Activated CD4-positive, alpha-beta T cell treated with anti-CD3 and anti-CD28 coated beads for 36 hours (primary cell): Measurements from ENCODE around the gene TMEM203. TPM values are rescaled to one million over a fixed set of nuclear protein-coding genes. Genes with fewer than 3 reads are reported as not detected.

Source experiments
- ATAC-seq: fragments of 200-7000 bp; cut with Tn5 transposase; one replicate; pipeline ENCODE4 v1.10.0; 2021; ENCODE audit warnings: mild to moderate bottlenecking, moderate library complexity
- CTCF ChIA-PET: fragments of 350-600 bp; sonication (Branson Sonifier 250); formaldehyde crosslinking; loops from one replicate; lab custom pipeline; 2021; ENCODE audit warnings: antibody characterized with exemption; lab: Charles Lee
- POLR2A ChIA-PET: fragments of 350-600 bp; sonication (Branson Sonifier 250); formaldehyde crosslinking; loops from one replicate; lab custom pipeline; 2021; ENCODE audit warnings: antibody characterized with exemption, inconsistent platforms; lab: Charles Lee
- DNase-seq: peaks from one replicate; pipeline ENCODE4 v3.0.0-alpha.2; 2020
- H3K27ac Mint-ChIP-seq: one replicate; pipeline ENCODE4 v1.8.0; 2021; ENCODE audit warnings: mixed read lengths
- H3K27me3 Mint-ChIP-seq: one replicate; pipeline ENCODE4 v1.8.0; 2021; ENCODE audit warnings: mixed read lengths
- H3K36me3 Mint-ChIP-seq: one replicate; pipeline ENCODE4 v1.8.0; 2021; ENCODE audit warnings: low read depth, mixed read lengths
- H3K4me1 Mint-ChIP-seq: one replicate; pipeline ENCODE4 v1.8.0; 2021; ENCODE audit warnings: mixed read lengths
- H3K4me3 Mint-ChIP-seq: one replicate; pipeline ENCODE4 v1.8.0; 2021; ENCODE audit warnings: mild to moderate bottlenecking, moderate library complexity, mixed read lengths
- H3K9me3 Mint-ChIP-seq: one replicate; pipeline ENCODE4 v1.8.0; 2021; ENCODE audit warnings: low read depth, mixed read lengths
- intact Hi-C, 2 experiments: fragments of 100-400 bp; cut with DNase I in 1 of 2; cut with micrococcal nuclease in 1 of 2; formaldehyde crosslinking; loops; one replicate each; pipeline versions ENCODE4 v1.14.2 to v1.15.1; 2022 to 2024; cut with DNase I, micrococcal nuclease
- total RNA-seq, 2 experiments: library from RNA; stranded (reverse); gene quantifications; one replicate each; pipeline ENCODE4 v1.2.3, GENCODE V29; 2021

TMEM203 gene
- total RNA-seq, 2 experiments from 2014 or later = 25.0 to 30.7 TPM

DNA sequence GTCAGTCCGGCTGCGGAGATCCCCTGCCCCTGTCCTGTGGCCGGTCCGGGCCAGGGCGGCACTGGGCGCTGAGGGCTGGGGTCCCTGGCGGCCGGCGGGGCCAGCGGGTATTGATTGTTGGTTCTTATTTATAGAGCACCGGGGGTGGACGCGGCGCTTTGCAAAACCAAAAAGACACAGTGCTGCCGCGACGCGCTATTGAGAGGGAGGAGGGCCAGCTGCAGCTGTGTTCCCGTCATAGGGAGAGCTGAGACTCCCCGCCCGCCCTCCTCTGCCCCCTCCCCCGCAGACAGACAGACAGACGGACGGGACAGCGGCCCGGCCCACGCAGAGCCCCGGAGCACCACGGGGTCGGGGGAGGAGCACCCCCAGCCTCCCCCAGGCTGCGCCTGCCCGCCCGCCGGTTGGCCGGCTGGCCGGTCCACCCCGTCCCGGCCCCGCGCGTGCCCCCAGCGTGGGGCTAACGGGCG, 38.1 kb downstream of the TMEM203 start:
- ChIA-PET CTCF (no interaction called here), POLR2A (no interaction called here)
- Mint-ChIP-seq H3K9me3 (no peaks in the 10 kb centered on the region), H3K4me3 (no peak overlapping the region), H3K27me3 (peaks cover 29% of the 10 kb centered on the region), H3K36me3 (no peaks in the 10 kb centered on the region), H3K4me1 (no peaks in the 10 kb centered on the region), H3K27ac (no peak overlapping the region)
- intact Hi-C loops = no loop called here
- DNase-seq (no peak), ATAC-seq (no peak)

DNA sequence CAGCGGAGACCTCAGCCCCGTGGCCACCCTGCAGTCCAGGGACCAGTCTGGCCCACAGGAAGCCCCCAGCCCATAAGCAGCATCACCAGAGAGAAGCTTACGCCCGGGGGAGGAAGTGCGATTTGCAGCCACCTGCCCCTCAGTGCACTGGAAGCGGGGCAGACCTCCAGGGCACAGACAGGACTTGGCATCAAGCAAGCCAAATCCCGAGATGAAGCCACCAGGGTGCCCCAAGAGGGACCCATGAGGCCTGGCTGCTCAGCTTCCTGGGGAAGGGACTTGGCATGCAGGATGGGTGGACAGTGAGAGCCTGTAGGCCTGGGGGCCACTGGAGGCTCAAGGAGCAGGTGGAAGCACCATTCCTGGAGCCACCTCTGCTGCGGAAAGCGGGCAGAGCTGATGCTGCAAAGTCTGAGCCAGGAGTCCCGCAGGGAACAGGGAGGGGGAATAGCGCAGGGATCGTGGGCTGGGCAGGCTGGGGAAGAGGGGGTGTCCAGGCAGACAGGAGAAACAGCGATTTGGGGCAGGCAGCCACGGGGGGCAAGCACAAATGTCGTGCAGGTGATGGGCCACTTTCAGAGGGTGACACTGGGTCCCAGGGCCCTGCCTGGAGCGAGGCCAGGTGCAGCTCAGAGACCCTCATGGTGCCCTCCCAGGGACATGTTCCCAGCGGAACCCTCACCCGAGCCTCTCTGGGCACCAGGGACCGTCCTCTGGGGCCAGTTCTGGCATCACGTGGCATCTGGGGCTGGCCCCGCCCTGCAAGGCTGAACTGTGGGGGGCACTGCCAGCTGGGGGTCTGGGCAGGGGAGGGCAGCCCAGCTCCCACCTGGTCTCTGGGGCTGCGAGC, 38.8 kb downstream of the TMEM203 start:
- no peak overlapping the region for H3K27ac Mint-ChIP-seq
- ATAC-seq = no peak
- intact Hi-C loops = no loop called here
- no peaks in the 10 kb centered on the region for H3K4me1 Mint-ChIP-seq
- no peak overlapping the region for H3K4me3 Mint-ChIP-seq
- no peaks in the 10 kb centered on the region for H3K9me3 Mint-ChIP-seq
- no peak for DNase-seq
- H3K27me3 Mint-ChIP-seq = peaks cover 32% of the 10 kb centered on the region
- ChIA-PET CTCF (interaction anchor here (0.7 to 1.1 kb wide), 2 partner anchors 60 to 70 kb away, joined by 3 to 4 read pairs; no protein-coding TSS in a partner anchor), POLR2A (no interaction called here)
- no peaks in the 10 kb centered on the region for H3K36me3 Mint-ChIP-seq

DNA sequence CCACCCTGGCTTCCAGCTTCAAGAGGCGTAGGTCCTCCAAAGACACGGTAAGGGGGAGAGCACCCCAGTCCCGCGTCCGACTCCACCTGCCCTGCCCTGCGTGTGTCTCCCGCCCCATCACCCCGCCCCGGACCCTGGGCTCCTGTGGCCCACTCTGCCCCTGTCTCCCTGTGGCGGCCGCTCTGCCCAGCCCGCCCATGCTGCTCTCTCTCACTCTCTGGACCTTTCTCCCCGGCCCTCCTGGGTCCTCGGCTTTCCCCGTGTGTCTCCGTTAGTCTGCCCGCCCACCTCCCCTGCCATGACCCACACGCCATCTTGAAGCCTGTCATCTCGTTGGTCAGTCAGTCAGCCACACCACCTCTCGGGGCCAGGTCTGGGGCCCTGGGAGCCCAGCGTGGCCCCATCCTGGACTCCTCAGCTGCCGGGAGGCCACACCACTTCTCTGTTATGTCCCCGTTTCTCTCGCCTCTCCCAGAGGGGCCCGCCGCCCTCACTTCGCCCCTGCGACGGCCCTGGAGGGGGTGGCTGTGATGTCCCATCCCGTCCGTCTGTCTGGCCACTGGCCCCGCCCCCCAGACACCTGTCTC, 40.1 kb downstream of the TMEM203 start:
- no peaks in the 10 kb centered on the region for H3K9me3 Mint-ChIP-seq
- DNase-seq = no peak
- no peaks in the 10 kb centered on the region for H3K4me1 Mint-ChIP-seq
- H3K27ac Mint-ChIP-seq = no peak overlapping the region
- ChIA-PET POLR2A (no interaction called here), CTCF (no interaction called here)
- no peak for ATAC-seq
- H3K4me3 Mint-ChIP-seq = no peak overlapping the region
- H3K27me3 Mint-ChIP-seq = peaks cover 29% of the 10 kb centered on the region
- intact Hi-C loops = no loop called here
- H3K36me3 Mint-ChIP-seq = no peaks in the 10 kb centered on the region

DNA sequence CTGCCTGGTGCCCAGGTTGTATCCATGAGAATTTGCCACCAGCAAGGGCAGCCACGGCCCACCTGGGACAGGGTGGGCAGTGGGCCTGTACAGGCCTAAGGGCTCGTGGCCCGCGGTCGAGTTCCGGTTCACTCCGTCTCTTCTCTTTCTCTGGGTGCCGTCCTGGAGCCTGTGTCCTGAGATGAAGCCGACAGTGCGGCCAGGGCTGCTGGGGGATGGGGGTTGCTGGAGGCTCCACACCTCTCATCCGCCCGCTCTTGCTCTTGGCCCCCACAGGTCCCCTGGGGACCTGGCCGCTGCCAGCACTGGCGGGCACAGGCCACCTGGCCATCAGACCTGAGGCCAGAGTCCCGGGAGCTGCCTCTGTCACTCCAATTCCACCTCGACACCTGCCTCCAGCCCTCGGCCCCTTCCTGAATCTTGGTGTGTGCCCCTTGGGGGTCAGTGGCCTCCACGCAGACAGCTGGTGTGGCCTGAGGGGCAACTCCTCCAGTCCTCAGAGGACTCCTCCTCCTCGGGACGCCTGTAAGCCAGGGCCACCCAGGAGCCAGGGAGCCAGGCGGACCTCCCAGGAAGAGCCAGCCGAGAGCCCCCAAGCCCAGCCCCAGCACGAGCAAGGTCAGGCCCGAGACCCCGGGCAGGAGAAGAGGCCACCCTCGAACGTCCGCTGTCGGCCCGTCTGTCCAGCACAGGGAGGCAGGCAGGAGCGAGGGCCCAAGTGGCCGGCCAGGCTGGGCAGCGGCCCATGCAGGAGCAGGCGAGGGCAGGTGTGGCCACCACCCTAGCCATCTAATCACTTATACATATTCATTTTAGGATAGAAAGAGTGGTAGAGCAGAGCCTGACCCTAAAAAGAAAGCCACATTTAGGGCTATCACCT, 40.8 kb downstream of the TMEM203 start:
- ChIA-PET CTCF (no interaction called here), POLR2A (no interaction called here)
- no peaks in the 10 kb centered on the region for H3K36me3 Mint-ChIP-seq
- H3K4me1 Mint-ChIP-seq = no peaks in the 10 kb centered on the region
- peaks cover 28% of the 10 kb centered on the region for H3K27me3 Mint-ChIP-seq
- DNase-seq (no peak), ATAC-seq (no peak)
- H3K9me3 Mint-ChIP-seq = no peaks in the 10 kb centered on the region
- H3K4me3 Mint-ChIP-seq = no peak overlapping the region
- H3K27ac Mint-ChIP-seq = no peak overlapping the region
- intact Hi-C loops = no loop called here

DNA sequence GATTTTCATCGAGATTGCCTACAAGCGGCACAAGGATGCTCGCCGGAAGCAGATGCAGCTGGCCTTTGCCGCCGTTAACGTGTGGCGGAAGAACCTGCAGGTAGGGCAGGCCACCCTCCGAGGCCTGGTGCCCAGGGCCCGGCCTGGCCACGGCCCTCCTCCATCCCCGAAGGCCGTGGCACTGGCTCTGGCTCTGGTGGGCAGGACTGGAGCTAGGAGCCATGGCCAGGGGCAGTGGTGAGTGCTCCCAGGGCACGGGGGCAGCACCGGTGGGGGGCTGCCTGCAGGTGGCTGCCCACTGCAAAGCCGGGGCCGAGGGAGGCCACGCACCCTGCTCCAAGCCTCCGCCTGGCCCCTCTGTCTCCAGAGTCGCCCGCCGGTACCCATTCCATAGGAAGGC, 41.6 kb downstream of the TMEM203 start:
- ChIA-PET POLR2A (no interaction called here), CTCF (no interaction called here)
- DNase-seq (no peak), ATAC-seq (no peak)
- Mint-ChIP-seq H3K9me3 (no peaks in the 10 kb centered on the region), H3K27ac (no peak overlapping the region), H3K36me3 (no peaks in the 10 kb centered on the region), H3K4me1 (peaks cover 3% of the 10 kb centered on the region), H3K4me3 (no peak overlapping the region), H3K27me3 (peaks cover 32% of the 10 kb centered on the region)
- intact Hi-C loops = no loop called here

DNA sequence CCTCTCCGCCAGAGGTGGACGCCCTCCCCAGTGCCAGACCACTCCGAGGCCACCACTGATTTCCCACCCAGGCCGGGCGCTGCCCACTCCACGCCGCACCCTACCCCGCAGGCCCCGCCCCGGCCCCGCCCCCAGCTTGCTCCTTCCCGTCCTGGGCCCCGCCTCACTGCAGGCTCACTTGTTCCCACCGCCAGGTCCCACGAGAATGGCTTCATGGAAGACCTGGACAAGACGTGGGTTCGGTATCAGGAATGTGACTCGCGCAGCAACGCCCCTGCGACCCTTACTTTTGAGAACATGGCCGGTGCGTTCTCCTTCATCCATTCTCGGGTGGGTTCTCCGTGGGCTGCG, 42.1 kb downstream of the TMEM203 start:
- peaks cover 3% of the 10 kb centered on the region for H3K4me1 Mint-ChIP-seq
- H3K36me3 Mint-ChIP-seq = no peaks in the 10 kb centered on the region
- intact Hi-C loops = no loop called here
- ChIA-PET CTCF (no interaction called here), POLR2A (no interaction called here)
- no peak for DNase-seq
- peaks cover 31% of the 10 kb centered on the region for H3K27me3 Mint-ChIP-seq
- H3K4me3 Mint-ChIP-seq = no peak overlapping the region
- H3K27ac Mint-ChIP-seq = no peak overlapping the region
- H3K9me3 Mint-ChIP-seq = no peaks in the 10 kb centered on the region
- ATAC-seq = no peak

DNA sequence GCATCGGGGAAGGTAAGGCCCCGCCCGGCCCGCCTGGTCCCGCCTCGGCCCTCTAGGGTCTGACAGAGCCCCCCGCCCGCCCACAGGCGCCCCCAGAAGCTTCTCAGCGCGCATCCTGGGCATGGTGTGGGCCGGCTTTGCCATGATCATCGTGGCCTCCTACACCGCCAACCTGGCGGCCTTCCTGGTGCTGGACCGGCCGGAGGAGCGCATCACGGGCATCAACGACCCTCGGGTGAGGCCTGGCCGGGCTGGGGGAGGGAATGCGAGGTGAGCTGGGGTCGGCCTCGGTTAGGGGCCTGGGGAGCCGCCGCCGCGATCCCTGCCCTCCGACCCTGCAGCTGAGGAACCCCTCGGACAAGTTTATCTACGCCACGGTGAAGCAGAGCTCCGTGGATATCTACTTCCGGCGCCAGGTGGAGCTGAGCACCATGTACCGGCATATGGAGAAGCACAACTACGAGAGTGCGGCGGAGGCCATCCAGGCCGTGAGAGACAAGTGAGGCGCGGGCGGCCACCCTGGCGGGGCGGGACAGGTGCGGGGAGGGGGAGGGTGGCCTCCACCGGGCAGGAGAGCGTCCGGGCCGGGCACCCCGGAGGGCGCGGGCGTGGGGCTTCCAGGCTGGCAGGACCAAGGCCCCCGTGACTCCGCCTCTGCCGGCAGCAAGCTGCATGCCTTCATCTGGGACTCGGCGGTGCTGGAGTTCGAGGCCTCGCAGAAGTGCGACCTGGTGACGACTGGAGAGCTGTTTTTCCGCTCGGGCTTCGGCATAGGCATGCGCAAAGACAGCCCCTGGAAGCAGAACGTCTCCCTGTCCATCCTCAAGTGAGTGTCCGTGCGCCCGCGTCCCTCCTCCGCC, 42.7 kb downstream of the TMEM203 start:
- intact Hi-C loops = no loop called here
- Mint-ChIP-seq H3K4me1 (peaks cover 3% of the 10 kb centered on the region), H3K9me3 (no peaks in the 10 kb centered on the region), H3K27ac (no peak overlapping the region), H3K4me3 (no peak overlapping the region), H3K36me3 (no peaks in the 10 kb centered on the region), H3K27me3 (peaks cover 37% of the 10 kb centered on the region)
- peak; percentile 39 for ATAC-seq
- ChIA-PET CTCF (interaction anchor here (0.6 kb wide), 2 partner anchors 67 to 79 kb away, joined by 3 to 4 read pairs; no protein-coding TSS in a partner anchor), POLR2A (no interaction called here)
- DNase-seq = peak; percentile 34

DNA sequence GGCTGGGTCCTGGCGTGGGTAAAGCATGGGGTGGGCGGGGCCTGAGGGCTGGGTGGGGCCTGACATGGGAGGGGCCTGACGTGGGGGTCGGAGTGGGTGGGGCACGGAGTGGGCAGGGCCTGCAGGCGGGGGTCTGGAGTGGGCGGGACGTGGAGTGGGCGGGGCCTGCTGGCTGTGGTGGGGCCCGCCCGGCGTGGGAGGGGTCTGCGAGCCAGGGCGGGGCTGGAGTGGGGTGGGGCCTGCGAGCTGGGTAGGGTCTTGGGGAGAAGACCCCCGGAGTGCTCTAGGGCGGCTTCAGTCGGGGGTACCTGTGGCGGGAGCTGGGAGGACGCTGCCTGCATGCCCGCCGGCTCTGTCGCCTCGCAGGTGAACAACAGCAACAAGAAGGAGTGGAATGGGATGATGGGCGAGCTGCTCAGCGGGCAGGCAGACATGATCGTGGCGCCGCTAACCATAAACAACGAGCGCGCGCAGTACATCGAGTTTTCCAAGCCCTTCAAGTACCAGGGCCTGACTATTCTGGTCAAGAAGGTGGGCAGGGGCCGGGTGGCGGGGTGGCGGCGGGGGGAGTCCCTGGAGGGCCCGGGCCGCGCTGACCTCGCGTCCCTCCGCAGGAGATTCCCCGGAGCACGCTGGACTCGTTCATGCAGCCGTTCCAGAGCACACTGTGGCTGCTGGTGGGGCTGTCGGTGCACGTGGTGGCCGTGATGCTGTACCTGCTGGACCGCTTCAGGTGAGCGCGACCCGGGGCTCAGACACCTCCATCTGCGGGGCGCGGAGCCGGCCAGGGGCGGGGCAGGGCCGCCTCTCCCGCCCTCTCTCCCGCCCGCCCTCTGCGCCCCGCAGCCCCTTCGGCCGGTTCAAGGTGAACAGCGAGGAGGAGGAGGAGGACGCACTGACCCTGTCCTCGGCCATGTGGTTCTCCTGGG, 43.6 kb downstream of the TMEM203 start:
- ChIA-PET POLR2A (no interaction called here), CTCF (interaction anchor here (0.6 kb wide), 1 partner anchor 78 kb away, joined by 3 read pairs; no protein-coding TSS in a partner anchor)
- intact Hi-C loops = no loop called here
- H3K4me3 Mint-ChIP-seq = no peak overlapping the region
- no peak overlapping the region for H3K27ac Mint-ChIP-seq
- H3K9me3 Mint-ChIP-seq = no peaks in the 10 kb centered on the region
- H3K4me1 Mint-ChIP-seq = peaks cover 8% of the 10 kb centered on the region
- H3K36me3 Mint-ChIP-seq = no peaks in the 10 kb centered on the region
- no peak for ATAC-seq
- peaks cover 41% of the 10 kb centered on the region for H3K27me3 Mint-ChIP-seq
- no peak for DNase-seq

DNA sequence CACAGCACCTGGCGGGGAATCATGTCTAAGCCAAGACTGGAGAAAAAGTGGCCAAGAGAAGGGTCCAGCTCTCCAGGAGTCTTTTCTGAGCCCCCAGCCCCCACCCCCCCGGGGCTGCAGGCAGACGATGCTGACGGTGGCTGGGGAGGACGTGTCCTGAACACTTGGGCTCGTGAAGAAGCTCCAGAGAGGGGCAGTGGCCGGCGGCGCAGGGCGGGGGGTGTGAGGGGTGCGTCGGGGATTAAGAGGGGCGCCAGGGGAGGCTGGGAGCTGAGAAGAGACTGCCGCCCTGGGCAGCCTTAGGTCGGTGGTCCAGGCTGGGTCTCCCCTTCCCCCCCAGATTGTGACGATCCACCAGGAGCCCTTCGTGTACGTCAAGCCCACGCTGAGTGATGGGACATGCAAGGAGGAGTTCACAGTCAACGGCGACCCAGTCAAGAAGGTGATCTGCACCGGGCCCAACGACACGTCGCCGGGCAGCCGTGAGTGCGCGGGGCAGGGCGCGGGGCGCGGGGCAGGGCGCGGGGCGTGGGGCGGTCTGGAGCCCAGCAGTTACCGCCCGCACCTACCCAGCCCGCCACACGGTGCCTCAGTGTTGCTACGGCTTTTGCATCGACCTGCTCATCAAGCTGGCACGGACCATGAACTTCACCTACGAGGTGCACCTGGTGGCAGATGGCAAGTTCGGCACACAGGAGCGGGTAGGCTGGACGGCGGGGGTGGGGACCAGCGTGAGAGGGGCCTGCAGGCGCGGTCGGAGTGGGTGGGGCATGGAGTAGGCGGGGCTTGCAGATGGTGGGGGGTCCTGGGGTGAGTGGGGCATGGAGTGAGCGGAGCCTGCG, 44.5 kb downstream of the TMEM203 start:
- Mint-ChIP-seq H3K36me3 (no peaks in the 10 kb centered on the region), H3K4me3 (no peak overlapping the region), H3K27ac (no peak overlapping the region), H3K27me3 (peaks cover 42% of the 10 kb centered on the region), H3K9me3 (no peaks in the 10 kb centered on the region), H3K4me1 (peaks cover 11% of the 10 kb centered on the region)
- ChIA-PET POLR2A (no interaction called here), CTCF (no interaction called here)
- DNase-seq (no peak), ATAC-seq (no peak)
- intact Hi-C loops = no loop called here

DNA sequence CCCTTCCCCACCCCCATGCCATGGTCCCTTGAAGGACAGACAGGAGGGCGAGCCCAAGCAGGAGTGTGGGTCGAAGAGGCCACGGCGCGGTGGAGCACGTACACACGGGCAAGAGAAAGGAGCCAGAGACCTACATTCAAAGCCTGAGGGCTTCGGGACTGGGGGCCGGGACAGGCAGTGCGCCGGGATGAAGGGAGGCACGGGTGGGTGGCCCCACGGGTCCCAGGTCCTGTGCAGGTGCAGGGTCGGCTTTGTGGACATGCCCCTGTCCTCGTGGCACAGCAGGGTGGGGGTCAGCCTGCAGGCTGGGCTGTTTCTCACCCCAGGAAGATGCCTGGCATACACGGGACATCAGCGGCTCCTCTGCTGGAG, 45.4 kb downstream of the TMEM203 start:
- Mint-ChIP-seq H3K36me3 (no peaks in the 10 kb centered on the region), H3K9me3 (no peaks in the 10 kb centered on the region), H3K27me3 (peaks cover 39% of the 10 kb centered on the region), H3K4me3 (no peak overlapping the region), H3K4me1 (peaks cover 11% of the 10 kb centered on the region), H3K27ac (no peak overlapping the region)
- DNase-seq (no peak), ATAC-seq (no peak)
- intact Hi-C loops = no loop called here
- ChIA-PET POLR2A (no interaction called here), CTCF (no interaction called here)
